ENCODE measurements around the gene IPO5. TPM values are rescaled to one million over a fixed set of nuclear protein-coding genes. Genes with fewer than 3 reads are reported as not detected.

The IPO5 gene
- total RNA-seq, 1 donor from 2014 or later, result 105 TPM

DNA sequence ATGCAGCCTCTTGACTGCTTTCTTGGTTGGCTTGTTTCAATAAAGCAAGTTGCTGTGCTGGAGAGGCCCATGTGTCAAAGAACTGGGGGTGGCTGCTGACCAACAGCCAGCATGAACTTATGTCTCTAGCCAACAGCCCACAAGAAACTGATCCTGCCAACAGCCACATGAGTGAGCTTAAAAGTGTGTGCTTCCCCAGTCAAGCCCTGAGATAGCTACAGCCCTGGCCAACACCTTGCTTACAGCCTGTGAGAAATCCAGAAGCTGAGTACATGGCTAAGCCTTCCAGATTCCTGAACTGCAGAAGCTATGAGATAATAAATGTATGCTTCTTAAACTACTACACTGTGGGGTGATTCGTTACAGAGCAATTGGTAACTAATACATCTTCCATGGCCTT, 38.9 kb upstream of the IPO5 start:
- H3K4me3 ChIP-seq (ENCODE audit: low read depth, low read length), result no peak overlapping the region
- no peak for DNase-seq (ENCODE audit: low read depth)
- TF ChIP-seq CTCF (conservative IDR thresholded peaks at IDR 0.05; ENCODE audit: low read depth, low read length), result no peak

GRCh38 chr13:97921176-97921816, 32.2 kb upstream of the IPO5 start:
- no peak for TF ChIP-seq CTCF (conservative IDR thresholded peaks at IDR 0.05; ENCODE audit: low read depth, low read length)
- no peak for DNase-seq (ENCODE audit: low read depth)

GRCh38 chr13:97928301-97928700, 25.2 kb upstream of the IPO5 start:
- no peak for DNase-seq (ENCODE audit: low read depth)
- TF ChIP-seq CTCF (conservative IDR thresholded peaks at IDR 0.05; ENCODE audit: low read depth, low read length), result no peak
- no peak overlapping the region for H3K4me3 ChIP-seq (ENCODE audit: low read depth, low read length)

More at GRCh38 chr13:97921176-97921816, 32.2 kb upstream of the IPO5 start:
- no peak overlapping the region for H3K4me3 ChIP-seq (ENCODE audit: low read depth, low read length)

DNA sequence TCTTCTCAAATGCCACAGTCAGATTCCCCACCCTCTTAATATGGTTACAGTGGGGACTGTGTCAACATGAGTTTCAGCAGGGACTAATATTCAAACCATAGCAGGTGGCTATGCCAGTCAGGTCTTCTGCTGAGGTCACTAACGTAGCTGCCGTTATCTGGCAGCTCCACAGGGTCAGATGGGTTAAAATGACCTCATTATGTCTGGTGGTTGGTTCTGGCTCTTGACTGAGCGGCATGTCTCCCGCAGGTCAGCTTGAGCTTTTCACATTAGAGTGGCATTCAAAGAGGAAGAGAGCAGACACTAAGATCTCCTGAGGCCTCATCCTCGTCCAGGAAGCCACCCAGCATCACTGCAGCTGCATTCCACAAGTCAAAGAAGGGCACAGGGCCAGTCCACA, 21.4 kb upstream of the IPO5 start:
- H3K4me3 ChIP-seq (ENCODE audit: low read depth, low read length), result no peak overlapping the region
- TF ChIP-seq CTCF (conservative IDR thresholded peaks at IDR 0.05; ENCODE audit: low read depth, low read length), result no peak
- no peak for DNase-seq (ENCODE audit: low read depth)

DNA sequence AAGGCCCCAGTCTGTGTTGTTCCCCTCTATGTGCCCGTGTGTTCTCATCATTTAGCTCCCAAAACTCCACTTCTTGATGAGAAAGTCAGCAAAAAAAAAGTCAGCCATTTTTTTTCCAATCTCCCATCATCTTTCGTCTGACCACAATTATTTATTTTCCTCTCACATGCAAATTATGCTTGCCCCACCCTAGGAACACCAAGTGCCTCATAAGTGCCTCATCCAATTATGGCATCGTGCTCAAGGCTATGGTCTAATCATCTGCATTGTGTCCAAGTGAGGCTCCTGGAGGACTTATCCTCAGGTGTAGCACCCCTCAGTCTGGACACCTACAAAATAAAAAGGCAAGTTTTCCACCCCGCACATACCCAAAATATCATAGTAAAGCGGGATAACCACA, 20.8 kb upstream of the IPO5 start:
- TF ChIP-seq CTCF (conservative IDR thresholded peaks at IDR 0.05; ENCODE audit: low read depth, low read length), result no peak
- DNase-seq (ENCODE audit: low read depth), result no peak
- no peak overlapping the region for H3K4me3 ChIP-seq (ENCODE audit: low read depth, low read length)

DNA sequence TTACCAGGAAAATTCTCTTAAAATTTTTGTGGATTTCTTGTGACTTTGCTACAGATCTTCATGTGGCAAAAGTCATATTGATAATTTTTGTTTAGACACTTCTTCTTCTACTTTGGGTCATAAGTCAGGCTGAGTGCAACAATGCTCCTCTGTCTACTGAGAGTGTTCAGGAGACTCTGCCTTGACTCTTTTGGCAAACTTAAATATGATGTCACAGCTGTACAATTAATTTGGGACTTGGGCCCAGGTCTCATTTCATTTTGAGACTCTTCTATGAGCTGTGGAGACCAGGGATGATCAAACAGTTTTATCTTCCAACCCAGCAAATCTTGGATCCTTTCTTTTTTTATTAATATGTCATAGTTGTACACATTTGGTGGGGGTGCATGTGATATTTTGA, 19.7 kb upstream of the IPO5 start:
- no peak for DNase-seq (ENCODE audit: low read depth)
- no peak for TF ChIP-seq CTCF (conservative IDR thresholded peaks at IDR 0.05; ENCODE audit: low read depth, low read length)
- H3K4me3 ChIP-seq (ENCODE audit: low read depth, low read length), result no peak overlapping the region

DNA sequence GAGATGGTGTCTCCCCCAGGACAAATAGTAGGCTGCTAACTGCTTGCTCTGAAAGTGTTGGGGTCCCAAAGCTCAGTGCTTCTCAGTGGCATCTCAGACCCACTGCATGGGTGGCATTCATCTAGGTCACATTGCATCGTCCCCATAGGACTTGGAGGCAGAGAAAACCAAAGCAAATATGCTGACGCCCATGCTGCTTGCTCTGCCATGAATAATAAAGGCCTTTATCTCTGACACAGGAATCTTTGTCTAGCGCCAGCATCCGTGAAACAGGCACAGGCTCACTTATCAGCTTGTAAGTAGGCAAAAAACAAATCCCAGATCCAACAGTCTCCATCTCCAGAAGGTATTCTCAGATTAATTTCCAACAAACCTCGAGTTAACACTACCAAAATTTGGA, 18.9 kb upstream of the IPO5 start:
- no peak for TF ChIP-seq CTCF (conservative IDR thresholded peaks at IDR 0.05; ENCODE audit: low read depth, low read length)
- no peak for DNase-seq (ENCODE audit: low read depth)
- H3K4me3 ChIP-seq (ENCODE audit: low read depth, low read length), result no peak overlapping the region
